Neuronal stem cell (in vitro differentiated cells): ENCODE measurements around the gene NR5A1.
A peak's percentile ranks its signal among the peaks of the same experiment; 100 is the strongest.

ENCODE experiments used
- DNase-seq: peaks from one replicate; pipeline ENCODE4 v3.0.0-alpha.2; 2013; ENCODE audit warnings: low spot score
- H2AFZ ChIP-seq: one replicate; pipeline ENCODE4 v1.6.1; 2013; ENCODE audit warnings: mild to moderate bottlenecking, low read length, inconsistent platforms
- H2AK5ac ChIP-seq: 2 replicates; pipeline ENCODE4 v1.6.1; 2013; ENCODE audit warnings: low read depth, mild to moderate bottlenecking, inconsistent platforms, low read length, moderate library complexity, mixed read lengths
- H2BK120ac ChIP-seq: 2 replicates; pipeline ENCODE4 v1.6.1; 2013; ENCODE audit warnings: low read depth, mild to moderate bottlenecking, inconsistent platforms, low read length, moderate library complexity, mixed read lengths
- H2BK12ac ChIP-seq: one replicate; pipeline ENCODE4 v1.6.1; 2013; ENCODE audit warnings: low read length, inconsistent platforms
- H2BK15ac ChIP-seq: 2 replicates; pipeline ENCODE4 v1.6.1; 2013; ENCODE audit warnings: mild to moderate bottlenecking, low read length, inconsistent platforms, mixed read lengths
- H2BK5ac ChIP-seq: one replicate; pipeline ENCODE4 v1.6.1; 2013; ENCODE audit warnings: inconsistent platforms, mild to moderate bottlenecking, low read length, moderate library complexity
- H3K14ac ChIP-seq: one replicate; pipeline ENCODE4 v1.6.1; 2013; ENCODE audit warnings: low read length, inconsistent platforms
- H3K18ac ChIP-seq: 2 replicates; pipeline ENCODE4 v1.6.1; 2013; ENCODE audit warnings: low read length, inconsistent platforms
- H3K23ac ChIP-seq: 2 replicates; pipeline ENCODE4 v1.6.1; 2013; ENCODE audit warnings: low read depth, mild to moderate bottlenecking, mixed read lengths, low read length, inconsistent platforms; ENCODE audit not compliant: poor library complexity
- H3K27ac ChIP-seq: replicated peaks from 3 replicates; pipeline ENCODE4 v1.5.1; 2013; ENCODE audit warnings: low read length, inconsistent platforms
- H3K27me3 ChIP-seq, 3 experiments: 2 replicates each; pipeline ENCODE4 v1.6.1; 2013; ENCODE audit warnings: low read length in 3 of 3, mild to moderate bottlenecking in 2 of 3, inconsistent platforms in 1 of 3, low read depth in 1 of 3, mixed read lengths in 1 of 3, moderate library complexity in 1 of 3; ENCODE audit not compliant: control insufficient read depth in 3 of 3, insufficient read depth in 3 of 3
- H3K36me3 ChIP-seq, 2 donors: replicated peaks in 1 of 2; 2 replicates each; pipeline ENCODE4 v1.6.1; 2013; ENCODE audit warnings: low read length in 2 of 2; ENCODE audit not compliant: control insufficient read depth in 2 of 2, insufficient read depth in 2 of 2
- H3K4ac ChIP-seq: 2 replicates; pipeline ENCODE4 v1.6.1; 2013; ENCODE audit warnings: inconsistent platforms, mild to moderate bottlenecking, low read length, moderate library complexity
- H3K4me1 ChIP-seq, 2 donors: 1 replicate in 1 of 2; 2 replicates in 1 of 2; pipeline ENCODE4 v1.6.1; 2013; ENCODE audit warnings: low read length in 2 of 2, low read depth in 1 of 2; ENCODE audit not compliant: control insufficient read depth in 2 of 2, insufficient read depth in 1 of 2
- H3K4me2 ChIP-seq: one replicate; pipeline ENCODE4 v1.6.1; 2013; ENCODE audit warnings: mild to moderate bottlenecking, low read length, inconsistent platforms; ENCODE audit not compliant: insufficient read depth, poor library complexity, severe bottlenecking
- H3K4me3 ChIP-seq, 2 donors: 2 replicates each; pipeline ENCODE4 v1.5.1; 2013; ENCODE audit warnings: low read length in 2 of 2, mild to moderate bottlenecking in 2 of 2, inconsistent platforms in 1 of 2, moderate library complexity in 1 of 2
- H3K79me1 ChIP-seq: one replicate; pipeline ENCODE4 v1.6.1; 2013; ENCODE audit warnings: low read depth, mild to moderate bottlenecking, inconsistent platforms, low read length, moderate library complexity
- H3K9ac ChIP-seq: one replicate; pipeline ENCODE4 v1.6.1; 2013; ENCODE audit warnings: mild to moderate bottlenecking, low read depth, low read length, inconsistent platforms; ENCODE audit not compliant: poor library complexity
- H3K9me3 ChIP-seq, 2 donors: replicated peaks in 1 of 2; 2 replicates each; pipeline versions ENCODE3 to v1.6.1; 2013; ENCODE audit warnings: low read length in 2 of 2, mild to moderate bottlenecking in 2 of 2, inconsistent platforms in 1 of 2, low read depth in 1 of 2, mixed read lengths in 1 of 2, moderate library complexity in 1 of 2; ENCODE audit not compliant: control insufficient read depth in 2 of 2, insufficient read depth in 1 of 2
- H4K8ac ChIP-seq: one replicate; pipeline ENCODE4 v1.6.1; 2013; ENCODE audit warnings: low read depth, mild to moderate bottlenecking, inconsistent platforms, low read length, moderate library complexity
- H4K91ac ChIP-seq: one replicate; pipeline ENCODE4 v1.6.1; 2013; ENCODE audit warnings: low read length, low read depth, mild to moderate bottlenecking, inconsistent platforms; ENCODE audit not compliant: poor library complexity
- WGBS, 2 donors: extraction: QIAGEN DNeasy Blood & Tissue Kit; methylation state at CpG; one replicate each; pipeline ENCODE4 v1.1.7; 2013; ENCODE audit warnings: missing lambda C conversion rate in 2 of 2, mixed read lengths in 1 of 2; ENCODE audit not compliant: insufficient read length in 2 of 2, insufficient replicate concordance in 1 of 2; ENCODE audit errors: extremely low coverage in 2 of 2; 5-methylcytosine and 5-hydroxymethylcytosine counted together

Gene NR5A1

GRCh38 chr9:124452326-124452725, 54.9 kb downstream of the NR5A1 start:
- peaks cover 10 to 11% of the 10 kb centered on the region in 2 donors for H3K4me1 ChIP-seq
- H3K14ac ChIP-seq, result no peak overlapping the region
- no peak overlapping the region for H3K18ac ChIP-seq
- peaks cover 4 to 80% (median 34%) of the 10 kb centered on the region in 3 experiments for H3K27me3 ChIP-seq
- no peak overlapping the region for H3K4me3 ChIP-seq
- H3K23ac ChIP-seq, result no peak overlapping the region
- H3K27ac ChIP-seq, result no peak overlapping the region
- no peak overlapping the region for H2AFZ ChIP-seq
- no peak overlapping the region for H2BK120ac ChIP-seq
- H3K79me1 ChIP-seq, result peaks cover 1% of the 10 kb centered on the region
- H3K9me3 ChIP-seq, result peaks cover 0 to 4% of the 10 kb centered on the region in 2 donors
- H4K91ac ChIP-seq, result no peak overlapping the region
- H3K4me2 ChIP-seq, result no peak overlapping the region
- no peak overlapping the region for H3K9ac ChIP-seq
- WGBS, 2 donors, result no CpG with 5 or more reads among the region's 19 CpGs
- H2AK5ac ChIP-seq, result peak overlapping the region; percentile 67
- H2BK12ac ChIP-seq, result peak overlapping the region; percentile 14
- no peak for DNase-seq
- no peak overlapping the region for H2BK15ac ChIP-seq
- no peak overlapping the region for H3K4ac ChIP-seq
- no peaks in the 10 kb centered on the region for H3K36me3 ChIP-seq
- H2BK5ac ChIP-seq, result no peak overlapping the region
- no peak overlapping the region for H4K8ac ChIP-seq

GRCh38 chr9:124450931-124451661, 56.1 kb downstream of the NR5A1 start:
- peak overlapping the region; percentile 56 for H3K4me2 ChIP-seq
- H2BK15ac ChIP-seq, result no peak overlapping the region
- H3K9me3 ChIP-seq, result peaks cover 0 to 4% of the 10 kb centered on the region in 2 donors
- no peak overlapping the region for H2BK120ac ChIP-seq
- peaks cover 1% of the 10 kb centered on the region for H3K79me1 ChIP-seq
- peak overlapping the region; percentile 76 for H3K18ac ChIP-seq
- no peaks in the 10 kb centered on the region for H3K36me3 ChIP-seq
- H4K91ac ChIP-seq, result peak overlapping the region; percentile 5
- H4K8ac ChIP-seq, result peak overlapping the region; percentile 52
- H3K27me3 ChIP-seq, result peaks cover 4 to 77% (median 34%) of the 10 kb centered on the region in 3 experiments
- no peak for DNase-seq
- peak overlapping the region; percentile 12 for H3K14ac ChIP-seq
- peak overlapping the region; percentile 59 for H2BK12ac ChIP-seq
- H3K4me1 ChIP-seq, result peaks cover 10 to 11% of the 10 kb centered on the region in 2 donors
- H3K23ac ChIP-seq, result peak overlapping the region; percentile 50
- H2AFZ ChIP-seq, result peak overlapping the region; percentile 81
- no peak overlapping the region for H2BK5ac ChIP-seq
- no CpG with 5 or more reads among the region's 19 CpGs for WGBS, 2 donors
- H3K27ac ChIP-seq, result no peak overlapping the region
- H3K4me3 ChIP-seq, result peak overlapping the region; percentile 27 to 60
- peak overlapping the region; percentile 72 for H2AK5ac ChIP-seq
- H3K9ac ChIP-seq, result peak overlapping the region; percentile 74
- H3K4ac ChIP-seq, result no peak overlapping the region

GRCh38 chr9:124450241-124450924, 56.8 kb downstream of the NR5A1 start, which contains the start of gene ADGRD2:
Gene ADGRD2, plus strand, starts transcription at chr9:124450451. Its CDS starts 1,216 bp downstream, at chr9:124451667.
- Histone ChIP-seq H2AFZ (peak within 1 kb of the TSS; percentile 81), H3K27ac (no peak within 1 kb of the TSS), H2AK5ac (peak within 1 kb of the TSS; percentile 72), H3K4me1 (peaks cover 10 to 11% of the 10 kb centered on the region in 2 donors), H3K27me3 (peaks cover 4 to 70% (median 34%) of the 10 kb centered on the region in 3 experiments), H2BK5ac (no peak within 1 kb of the TSS), H3K4me3 (peak within 1 kb of the TSS; percentile 27 to 60), H3K79me1 (peaks cover 1% of the 10 kb centered on the region), H2BK12ac (peak within 1 kb of the TSS; percentile 59), H3K36me3 (no peaks in the 10 kb centered on the region), H3K18ac (peak within 1 kb of the TSS; percentile 76), H3K14ac (peak within 1 kb of the TSS; percentile 12), H3K23ac (peak within 1 kb of the TSS; percentile 50), H4K8ac (peak within 1 kb of the TSS; percentile 52), H3K4me2 (peak within 1 kb of the TSS; percentile 56), H2BK15ac (no peak within 1 kb of the TSS), H3K9me3 (peaks cover 0 to 4% of the 10 kb centered on the region in 2 donors), H3K9ac (peak within 1 kb of the TSS; percentile 74), H4K91ac (peak within 1 kb of the TSS; percentile 5), H2BK120ac (no peak within 1 kb of the TSS), H3K4ac (peak within 1 kb of the TSS; percentile 2)
- peak; percentile 41 for DNase-seq
- WGBS, 2 donors, result no CpG with 5 or more reads among the region's 41 CpGs
